ENCODE results near the gene CTIF. TPM values are rescaled to one million over a fixed set of nuclear protein-coding genes. Genes with fewer than 3 reads are reported as not detected.

Gene CTIF
- total RNA-seq, 6 experiments from 2014 or later: 77.6 to 100 (median 79.2) TPM

DNA sequence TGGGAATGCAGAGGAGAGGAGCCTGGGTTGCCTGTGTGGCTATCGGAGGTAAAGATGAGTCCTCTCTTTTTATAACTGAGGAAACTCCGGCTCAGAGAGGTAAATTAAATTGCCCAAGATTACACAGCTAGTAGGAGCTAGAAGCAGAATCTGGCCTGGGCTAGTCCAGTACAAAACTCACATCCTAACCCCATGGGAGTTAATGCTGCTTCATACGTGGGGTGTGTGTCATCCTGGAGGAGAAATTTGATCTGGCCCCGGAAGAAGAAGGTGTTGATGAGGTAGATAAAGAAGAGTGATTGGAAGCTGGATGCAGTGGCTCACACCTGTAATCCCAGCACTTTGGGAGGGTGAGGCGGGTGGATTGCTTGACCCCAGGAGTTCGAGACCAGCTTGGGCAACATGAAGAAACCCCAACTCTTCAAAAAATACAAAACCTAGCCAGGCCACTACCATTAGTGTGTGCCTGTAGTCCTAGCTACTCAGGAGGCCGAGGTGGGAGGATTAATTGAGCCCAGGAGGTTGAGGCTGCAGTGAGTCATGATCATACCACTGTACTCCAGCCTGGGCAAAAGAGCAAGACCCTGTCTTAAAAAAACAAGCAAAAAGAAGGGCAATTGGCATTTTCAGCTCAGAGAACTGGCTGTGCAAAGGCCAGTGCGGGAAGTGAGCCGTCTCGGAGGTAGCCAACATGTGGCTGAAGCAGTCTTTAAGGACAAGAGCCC is 33.7 kb downstream of the CTIF start:
- peaks cover 35% of the 10 kb centered on the region for H3K4me1 Mint-ChIP-seq (ENCODE audit: low read depth)
- H3K9me3 Mint-ChIP-seq: no peaks in the 10 kb centered on the region
- peaks cover 4% of the 10 kb centered on the region for H3K27me3 Mint-ChIP-seq (ENCODE audit: insufficient read depth)
- peak overlapping the region; percentile 62 for H3K27ac Mint-ChIP-seq
- peaks cover 52% of the 10 kb centered on the region for H3K36me3 Mint-ChIP-seq (ENCODE audit: low read depth)
- no peak for DNase-seq
- TF ChIP-seq CTCF (IDR thresholded peaks at IDR 0.05): no peak
- H3K4me3 Mint-ChIP-seq: no peak overlapping the region

GRCh38 chr18:48573632-48574283 is 34.9 kb downstream of the CTIF start:
- H3K27ac Mint-ChIP-seq: peak overlapping the region; percentile 10; the same call in 1 of the 2 replicates

GRCh38 chr18:48574667-48575300 is 36.0 kb downstream of the CTIF start:
- peaks cover 30% of the 10 kb centered on the region for H3K4me1 Mint-ChIP-seq (ENCODE audit: low read depth)
- DNase-seq: no peak

More at GRCh38 chr18:48573632-48574283, 34.9 kb downstream of the CTIF start:
- no peak for TF ChIP-seq CTCF (IDR thresholded peaks at IDR 0.05)
- Mint-ChIP-seq H3K4me3 (no peak overlapping the region), H3K4me1 (ENCODE audit: low read depth) (peaks cover 31% of the 10 kb centered on the region), H3K9me3 (no peaks in the 10 kb centered on the region), H3K27me3 (ENCODE audit: insufficient read depth) (peaks cover 4% of the 10 kb centered on the region), H3K36me3 (ENCODE audit: low read depth) (peaks cover 52% of the 10 kb centered on the region)
- DNase-seq: no peak

GRCh38 chr18:48575301-48575657 is 36.4 kb downstream of the CTIF start:
- no peak for TF ChIP-seq CTCF (IDR thresholded peaks at IDR 0.05)
- peaks cover 4% of the 10 kb centered on the region for H3K27me3 Mint-ChIP-seq (ENCODE audit: insufficient read depth)
- peaks cover 27% of the 10 kb centered on the region for H3K4me1 Mint-ChIP-seq (ENCODE audit: low read depth)
- H3K27ac Mint-ChIP-seq: no peak overlapping the region
- DNase-seq: no peak
- H3K36me3 Mint-ChIP-seq (ENCODE audit: low read depth): peaks cover 44% of the 10 kb centered on the region
- no peaks in the 10 kb centered on the region for H3K9me3 Mint-ChIP-seq
- no peak overlapping the region for H3K4me3 Mint-ChIP-seq

More at GRCh38 chr18:48574667-48575300, 36.0 kb downstream of the CTIF start:
- TF ChIP-seq CTCF (IDR thresholded peaks at IDR 0.05): no peak
- Mint-ChIP-seq H3K27ac (no peak overlapping the region), H3K27me3 (ENCODE audit: insufficient read depth) (peaks cover 4% of the 10 kb centered on the region), H3K4me3 (no peak overlapping the region), H3K36me3 (ENCODE audit: low read depth) (peaks cover 47% of the 10 kb centered on the region), H3K9me3 (no peaks in the 10 kb centered on the region)

- TF ChIP-seq CTCF (IDR thresholded peaks at IDR 0.05): no peak
- Mint-ChIP-seq H3K4me1 (ENCODE audit: low read depth) (peaks cover 31% of the 10 kb centered on the region), H3K4me3 (no peak overlapping the region), H3K27ac (no peak overlapping the region), H3K27me3 (ENCODE audit: insufficient read depth) (peaks cover 3% of the 10 kb centered on the region), H3K9me3 (no peaks in the 10 kb centered on the region), H3K36me3 (ENCODE audit: low read depth) (peaks cover 38% of the 10 kb centered on the region)
- DNase-seq: no peak
Measured at GRCh38 chr18:48575658-48576456, 37.0 kb downstream of the CTIF start.
